Measurements from ENCODE around the gene KAZN.

Gene KAZN

GRCh38 chr1:15027515-15027986, 429.1 kb downstream of the KAZN start:
- no peak for TF ChIP-seq GATA2 (IDR thresholded peaks at IDR 0.05; ENCODE audit: low read depth, low read length)
- no peak for TF ChIP-seq GATA3 (IDR thresholded peaks at IDR 0.05; ENCODE audit: low read depth, low read length)

- TF ChIP-seq GATA3 (IDR thresholded peaks at IDR 0.05; ENCODE audit: low read depth, low read length) (no peak), GATA2 (IDR thresholded peaks at IDR 0.05; ENCODE audit: low read depth, low read length) (no peak)
These were observed 429.6 kb downstream of the KAZN start for GRCh38 chr1:15028102-15028501.

GRCh38 chr1:15028616-15029015, 430.1 kb downstream of the KAZN start:
- TF ChIP-seq GATA3 (IDR thresholded peaks at IDR 0.05; ENCODE audit: low read depth, low read length) (no peak), GATA2 (IDR thresholded peaks at IDR 0.05; ENCODE audit: low read depth, low read length) (no peak)

- TF ChIP-seq GATA2 (IDR thresholded peaks at IDR 0.05; ENCODE audit: low read depth, low read length) (no peak), GATA3 (IDR thresholded peaks at IDR 0.05; ENCODE audit: low read depth, low read length) (no peak)
These were observed 430.6 kb downstream of the KAZN start for GRCh38 chr1:15029036-15029435.

GRCh38 chr1:15029786-15030185, 431.3 kb downstream of the KAZN start:
- TF ChIP-seq GATA3 (IDR thresholded peaks at IDR 0.05; ENCODE audit: low read depth, low read length): no peak
- TF ChIP-seq GATA2 (IDR thresholded peaks at IDR 0.05; ENCODE audit: low read depth, low read length): no peak

GRCh38 chr1:15031251-15031933, 432.9 kb downstream of the KAZN start:
- TF ChIP-seq GATA2 (IDR thresholded peaks at IDR 0.05; ENCODE audit: low read depth, low read length) (no peak), GATA3 (IDR thresholded peaks at IDR 0.05; ENCODE audit: low read depth, low read length) (no peak)

GRCh38 chr1:15033264-15033663, 434.8 kb downstream of the KAZN start:
- no peak for TF ChIP-seq GATA3 (IDR thresholded peaks at IDR 0.05; ENCODE audit: low read depth, low read length)
- no peak for TF ChIP-seq GATA2 (IDR thresholded peaks at IDR 0.05; ENCODE audit: low read depth, low read length)

- no peak for TF ChIP-seq GATA2 (IDR thresholded peaks at IDR 0.05; ENCODE audit: low read depth, low read length)
- no peak for TF ChIP-seq GATA3 (IDR thresholded peaks at IDR 0.05; ENCODE audit: low read depth, low read length)
These were observed 436.2 kb downstream of the KAZN start for GRCh38 chr1:15034656-15035055.

- TF ChIP-seq GATA3 (IDR thresholded peaks at IDR 0.05; ENCODE audit: low read depth, low read length) (no peak), GATA2 (IDR thresholded peaks at IDR 0.05; ENCODE audit: low read depth, low read length) (no peak)
These were observed 436.8 kb downstream of the KAZN start for GRCh38 chr1:15035236-15035635.

GRCh38 chr1:15036101-15036500, 437.6 kb downstream of the KAZN start:
- TF ChIP-seq GATA3 (IDR thresholded peaks at IDR 0.05; ENCODE audit: low read depth, low read length): no peak
- no peak for TF ChIP-seq GATA2 (IDR thresholded peaks at IDR 0.05; ENCODE audit: low read depth, low read length)

- TF ChIP-seq GATA3 (IDR thresholded peaks at IDR 0.05; ENCODE audit: low read depth, low read length) (no peak), GATA2 (IDR thresholded peaks at IDR 0.05; ENCODE audit: low read depth, low read length) (no peak)
These were observed 439.9 kb downstream of the KAZN start for GRCh38 chr1:15038232-15039016.

GRCh38 chr1:15039017-15039648, 440.6 kb downstream of the KAZN start:
- no peak for TF ChIP-seq GATA3 (IDR thresholded peaks at IDR 0.05; ENCODE audit: low read depth, low read length)
- TF ChIP-seq GATA2 (IDR thresholded peaks at IDR 0.05; ENCODE audit: low read depth, low read length): no peak

- no peak for TF ChIP-seq GATA3 (IDR thresholded peaks at IDR 0.05; ENCODE audit: low read depth, low read length)
- no peak for TF ChIP-seq GATA2 (IDR thresholded peaks at IDR 0.05; ENCODE audit: low read depth, low read length)
These were observed 441.4 kb downstream of the KAZN start for GRCh38 chr1:15039901-15040300.

GRCh38 chr1:15042866-15043265, 444.4 kb downstream of the KAZN start:
- TF ChIP-seq GATA2 (IDR thresholded peaks at IDR 0.05; ENCODE audit: low read depth, low read length): no peak
- no peak for TF ChIP-seq GATA3 (IDR thresholded peaks at IDR 0.05; ENCODE audit: low read depth, low read length)

All from SH-SY5Y (cell line).